K562 (cell line): Measurements from ENCODE around the gene PPFIA1. TPM values are rescaled to one million over a fixed set of nuclear protein-coding genes. Genes with fewer than 3 reads are reported as not detected.

Source experiments
- FOSL1 ChIP-seq: fragments of 200-800 bp; sonication (Bioruptor generic); conservative IDR thresholded peaks from 2 replicates; pipeline ENCODE4 v1.6.1; 2016; ENCODE audit warnings: missing genetic modification characterization, missing compliant biosample characterization
- FOXA3 ChIP-seq, 2 experiments: fragments of 450-650 bp in 1 of 2; sonication (generic) in 1 of 2; formaldehyde crosslinking; IDR thresholded peaks in 1 of 2; conservative IDR thresholded peaks in 1 of 2; 2 replicates each; pipeline versions ENCODE4 v1.4.0 to v1.8.0; 2020 to 2022; ENCODE audit warnings: mild to moderate bottlenecking in 2 of 2, missing genetic modification reagents in 1 of 2
- MITF ChIP-seq: IDR thresholded peaks from 2 replicates; pipeline ENCODE4 v1.6.1; 2014; ENCODE audit warnings: antibody characterized with exemption
- PKNOX1 ChIP-seq: fragments of 450-650 bp; IDR thresholded peaks from 2 replicates; pipeline ENCODE4 v1.6.1; 2016
- SAFB ChIP-seq: fragments of 200-400 bp; formaldehyde crosslinking; IDR thresholded peaks from 2 replicates; pipeline ENCODE4 v1.6.1; 2017; ENCODE audit warnings: low read depth, low read length, borderline replicate concordance
- USF1 ChIP-seq: sonication (generic); formaldehyde crosslinking; IDR thresholded peaks from 2 replicates; pipeline ENCODE4 v1.9.0; 2022; ENCODE audit warnings: mild to moderate bottlenecking, missing genetic modification reagents
- USF2 ChIP-seq: sonication (generic); formaldehyde crosslinking; IDR thresholded peaks from 2 replicates; pipeline ENCODE4 v1.5.0; 2020; ENCODE audit warnings: missing genetic modification reagents
- ZBTB40 ChIP-seq, 2 experiments: fragments of 450-650 bp in 1 of 2; sonication (generic) in 1 of 2; formaldehyde crosslinking in 1 of 2; IDR thresholded peaks; 2 replicates each; pipeline versions ENCODE4 v1.7.1 to v1.9.0; 2016 to 2022; ENCODE audit warnings: inconsistent platforms in 1 of 2, mild to moderate bottlenecking in 1 of 2, missing genetic modification reagents in 1 of 2
- ZFX ChIP-seq: sonication (generic); formaldehyde crosslinking; IDR thresholded peaks from 2 replicates; pipeline ENCODE4 v1.8.0; 2022; ENCODE audit warnings: mild to moderate bottlenecking, missing genetic modification reagents, moderate library complexity
- polyA plus RNA-seq, 8 experiments: library from polyadenylated mRNA; depleted of rRNA in 4 of 8; stranded (reverse) in 5 of 8; unstranded in 3 of 8; fragments of >200 nt; fragmentation: Nextera tagmentation in 2 of 8; fragmentation: Illumina TruSeq in 1 of 8; extraction: Ambion mirVana in 2 of 8; extraction: Trizol in 1 of 8; gene quantifications; 2 replicates each; pipeline versions ENCODE4 v1.2.1 to v1.2.3, GENCODE V29; 2011 to 2014; ENCODE audit warnings: inconsistent platforms in 1 of 8, missing spikeins in 1 of 8
- total RNA-seq, 7 experiments: library from RNA; depleted of rRNA in 6 of 7; stranded (reverse); fragments of >200 nt in 6 of 7; fragmentation: Illumina TruSeq in 2 of 7; extraction: Trizol in 2 of 7; gene quantifications; 2 replicates each; pipeline versions ENCODE4 v1.2.1 to v1.2.3, GENCODE V29; 2011 to 2021; ENCODE audit warnings: low replicate concordance in 1 of 7
- TF ChIP-seq, protein P1 (sequence below): sonication (generic); formaldehyde crosslinking; IDR thresholded peaks from 2 replicates; pipeline ENCODE4 v1.8.0; 2022; ENCODE audit warnings: mild to moderate bottlenecking, low read depth, missing genetic modification reagents

Gene PPFIA1
- total and polyA plus RNA-seq, 9 of the 15 experiments (the other 6 are each of a cell fraction or from before 2014, with no cell fraction given), result 9.9 to 41.5 (median 28.5) TPM

DNA sequence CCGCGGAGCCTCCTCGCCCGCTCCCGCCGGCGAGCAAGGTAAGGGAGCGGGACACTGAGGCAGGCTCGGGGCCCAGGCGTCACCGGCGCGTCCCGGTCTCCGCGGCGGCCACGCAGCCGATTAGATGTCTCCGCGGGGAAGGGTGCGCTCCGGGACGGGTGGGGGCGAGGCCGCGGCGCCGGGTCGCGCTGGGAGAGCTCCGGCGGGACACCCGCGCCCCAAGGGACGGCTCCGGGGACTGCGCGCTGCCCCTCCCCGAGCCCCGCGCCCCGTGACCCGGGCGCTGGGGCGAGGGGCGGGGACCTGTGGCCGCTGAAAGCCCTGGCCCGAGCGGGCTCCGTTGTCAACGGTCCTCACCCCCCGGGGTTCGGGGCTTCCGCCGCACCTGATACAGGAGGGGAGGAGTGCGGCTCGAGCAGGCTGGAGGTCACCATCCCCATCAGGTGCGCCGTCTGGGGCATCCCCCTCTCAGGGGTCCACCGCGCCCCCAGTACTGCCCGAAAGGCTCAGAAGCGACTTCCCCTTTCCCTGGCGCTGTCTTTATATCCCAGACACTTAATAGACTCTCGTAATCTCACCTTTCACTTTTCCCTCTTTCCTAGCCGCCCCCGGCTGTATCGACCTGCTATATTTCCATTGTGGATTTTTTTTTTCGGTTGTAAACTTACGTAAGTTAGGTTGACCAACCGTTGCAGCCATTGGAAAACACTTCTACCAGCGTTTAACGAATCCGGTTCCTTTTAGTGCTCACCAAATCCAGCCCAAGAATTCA is 573 bp downstream of the PPFIA1 start (continued):
- 0 out of 2 replicates have a peak, but pooled peaks have one; percentile 40 for TF ChIP-seq ZBTB40 (IDR thresholded peaks at IDR 0.05)
- no peak for TF ChIP-seq ZBTB40 (CRISPR knock-in tag; IDR thresholded peaks at IDR 0.05)
- TF ChIP-seq USF2 (CRISPR knock-in tag), result peak; percentile 8; the same call in 1 of the 2 replicates
- TF ChIP-seq MITF, result no peak
- TF ChIP-seq USF1 (CRISPR knock-in tag), result peak; percentile 45
- no peak for TF ChIP-seq PKNOX1
- TF ChIP-seq FOXA3 (CRISPR knock-in tag; conservative IDR thresholded peaks at IDR 0.05 in 1 of 2, IDR thresholded peaks at IDR 0.05 in 1 of 2), result no peak
- TF ChIP-seq ZFX, result peak; percentile 61
- TF ChIP-seq SAFB, result 0 out of 2 replicates have a peak, but pooled peaks have one; percentile 47
- 0 out of 2 replicates have a peak, but pooled peaks have one; percentile 43 for TF ChIP-seq FOSL1 (tag)
- TF ChIP-seq, protein P1, sequence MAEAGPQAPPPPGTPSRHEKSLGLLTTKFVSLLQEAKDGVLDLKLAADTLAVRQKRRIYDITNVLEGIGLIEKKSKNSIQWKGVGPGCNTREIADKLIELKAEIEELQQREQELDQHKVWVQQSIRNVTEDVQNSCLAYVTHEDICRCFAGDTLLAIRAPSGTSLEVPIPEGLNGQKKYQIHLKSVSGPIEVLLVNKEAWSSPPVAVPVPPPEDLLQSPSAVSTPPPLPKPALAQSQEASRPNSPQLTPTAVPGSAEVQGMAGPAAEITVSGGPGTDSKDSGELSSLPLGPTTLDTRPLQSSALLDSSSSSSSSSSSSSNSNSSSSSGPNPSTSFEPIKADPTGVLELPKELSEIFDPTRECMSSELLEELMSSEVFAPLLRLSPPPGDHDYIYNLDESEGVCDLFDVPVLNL (CRISPR knock-in tag), result 0 out of 2 replicates have a peak, but pooled peaks have one; percentile 33
